Ishikawa (cell line): ENCODE measurements around the gene AUTS2.

Source experiments
- CEBPB ChIP-seq: IDR thresholded peaks from 2 replicates; pipeline ENCODE4 v1.6.1; 2012
- CREB1 ChIP-seq: IDR thresholded peaks from 2 replicates; pipeline ENCODE4 v1.6.1; 2012; ENCODE audit warnings: low read depth
- EGR1 ChIP-seq: IDR thresholded peaks from 2 replicates; pipeline ENCODE4 v1.6.1; 2012
- EP300 ChIP-seq: IDR thresholded peaks from 2 replicates; pipeline ENCODE4 v1.6.1; 2012; ENCODE audit warnings: borderline replicate concordance
- FOXM1 ChIP-seq: IDR thresholded peaks from 2 replicates; pipeline ENCODE4 v1.6.1; 2012; ENCODE audit warnings: low read depth, borderline replicate concordance
- NFIC ChIP-seq: IDR thresholded peaks from 2 replicates; pipeline ENCODE4 v1.6.1; 2012
- RAD21 ChIP-seq: IDR thresholded peaks from 2 replicates; pipeline ENCODE4 v1.6.1; 2012; ENCODE audit warnings: low read depth
- TAF1 ChIP-seq: IDR thresholded peaks from 2 replicates; pipeline ENCODE4 v1.6.1; 2012; ENCODE audit warnings: low read depth, mild to moderate bottlenecking
- TCF12 ChIP-seq: IDR thresholded peaks from 2 replicates; pipeline ENCODE4 v1.6.1; 2012; ENCODE audit warnings: low read depth
- TEAD4 ChIP-seq: IDR thresholded peaks from 2 replicates; pipeline ENCODE4 v1.6.1; 2012
- YY1 ChIP-seq: IDR thresholded peaks from 2 replicates; pipeline ENCODE4 v1.6.1; 2012; ENCODE audit warnings: low read depth
- ZBTB7A ChIP-seq: IDR thresholded peaks from 2 replicates; pipeline ENCODE4 v1.6.1; 2012; ENCODE audit warnings: low read depth
- TF ChIP-seq, protein P1 (sequence below): IDR thresholded peaks from 2 replicates; pipeline ENCODE4 v1.6.1; 2012
- TF ChIP-seq, protein P2 (sequence below): IDR thresholded peaks from 2 replicates; pipeline ENCODE4 v1.6.1; 2012; ENCODE audit warnings: low read depth, mild to moderate bottlenecking
- TF ChIP-seq, protein P3 (sequence below): IDR thresholded peaks from 2 replicates; pipeline ENCODE4 v1.6.1; 2012

The AUTS2 gene

DNA sequence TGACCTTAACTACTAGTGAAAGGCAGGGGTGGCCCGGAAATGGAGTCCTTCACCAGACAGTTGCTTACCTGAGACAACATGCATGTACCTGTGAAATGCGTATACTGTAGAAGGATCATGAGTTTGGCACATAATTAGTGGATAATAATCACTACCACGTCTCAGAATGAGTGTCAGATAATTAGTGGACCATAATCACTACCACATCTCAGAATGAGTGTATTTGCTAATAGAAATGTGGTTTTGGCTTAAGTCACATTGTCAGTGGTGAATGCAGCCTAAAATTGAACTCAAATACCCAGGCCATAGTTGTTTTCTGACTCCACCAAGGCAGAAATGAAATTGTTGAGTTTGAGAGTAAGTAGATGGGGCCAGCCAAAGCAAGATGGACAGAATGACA lies 1065.4 kb downstream of the AUTS2 start:
- TF ChIP-seq EGR1 (no peak), TEAD4 (no peak), TCF12 (no peak), EP300 (no peak), CEBPB (no peak), NFIC (no peak), CREB1 (no peak), FOXM1 (no peak), RAD21 (no peak)
- TF ChIP-seq, protein P1, sequence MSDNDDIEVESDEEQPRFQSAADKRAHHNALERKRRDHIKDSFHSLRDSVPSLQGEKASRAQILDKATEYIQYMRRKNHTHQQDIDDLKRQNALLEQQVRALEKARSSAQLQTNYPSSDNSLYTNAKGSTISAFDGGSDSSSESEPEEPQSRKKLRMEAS, result no peak

DNA sequence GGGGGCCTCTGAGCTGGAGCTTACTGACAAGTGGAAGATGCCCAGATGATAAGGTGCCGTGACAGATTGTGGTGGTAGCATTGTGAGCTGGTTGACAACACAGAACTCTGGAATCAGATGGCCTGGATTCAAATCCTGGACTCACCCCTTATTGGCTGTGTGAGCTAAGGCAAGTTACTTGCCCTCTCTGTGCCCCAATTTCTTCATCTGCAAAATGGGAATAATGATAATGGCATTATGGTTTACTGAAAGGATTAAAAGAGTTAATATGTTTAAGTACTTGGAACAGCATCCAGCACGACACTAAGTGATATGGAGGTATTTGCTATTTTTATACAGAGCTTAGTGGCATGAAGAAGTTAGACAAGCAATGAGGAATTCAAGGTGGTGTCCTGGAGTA lies 1067.7 kb downstream of the AUTS2 start:
- TF ChIP-seq TCF12, result no peak
- TF ChIP-seq, protein P2, sequence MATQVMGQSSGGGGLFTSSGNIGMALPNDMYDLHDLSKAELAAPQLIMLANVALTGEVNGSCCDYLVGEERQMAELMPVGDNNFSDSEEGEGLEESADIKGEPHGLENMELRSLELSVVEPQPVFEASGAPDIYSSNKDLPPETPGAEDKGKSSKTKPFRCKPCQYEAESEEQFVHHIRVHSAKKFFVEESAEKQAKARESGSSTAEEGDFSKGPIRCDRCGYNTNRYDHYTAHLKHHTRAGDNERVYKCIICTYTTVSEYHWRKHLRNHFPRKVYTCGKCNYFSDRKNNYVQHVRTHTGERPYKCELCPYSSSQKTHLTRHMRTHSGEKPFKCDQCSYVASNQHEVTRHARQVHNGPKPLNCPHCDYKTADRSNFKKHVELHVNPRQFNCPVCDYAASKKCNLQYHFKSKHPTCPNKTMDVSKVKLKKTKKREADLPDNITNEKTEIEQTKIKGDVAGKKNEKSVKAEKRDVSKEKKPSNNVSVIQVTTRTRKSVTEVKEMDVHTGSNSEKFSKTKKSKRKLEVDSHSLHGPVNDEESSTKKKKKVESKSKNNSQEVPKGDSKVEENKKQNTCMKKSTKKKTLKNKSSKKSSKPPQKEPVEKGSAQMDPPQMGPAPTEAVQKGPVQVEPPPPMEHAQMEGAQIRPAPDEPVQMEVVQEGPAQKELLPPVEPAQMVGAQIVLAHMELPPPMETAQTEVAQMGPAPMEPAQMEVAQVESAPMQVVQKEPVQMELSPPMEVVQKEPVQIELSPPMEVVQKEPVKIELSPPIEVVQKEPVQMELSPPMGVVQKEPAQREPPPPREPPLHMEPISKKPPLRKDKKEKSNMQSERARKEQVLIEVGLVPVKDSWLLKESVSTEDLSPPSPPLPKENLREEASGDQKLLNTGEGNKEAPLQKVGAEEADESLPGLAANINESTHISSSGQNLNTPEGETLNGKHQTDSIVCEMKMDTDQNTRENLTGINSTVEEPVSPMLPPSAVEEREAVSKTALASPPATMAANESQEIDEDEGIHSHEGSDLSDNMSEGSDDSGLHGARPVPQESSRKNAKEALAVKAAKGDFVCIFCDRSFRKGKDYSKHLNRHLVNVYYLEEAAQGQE, result no peak
- no peak for TF ChIP-seq EGR1
- TF ChIP-seq EP300, result no peak
- TF ChIP-seq CREB1, result no peak
- TF ChIP-seq NFIC, result no peak
- no peak for TF ChIP-seq CEBPB
- no peak for TF ChIP-seq FOXM1
- TF ChIP-seq, protein P1, result no peak
- no peak for TF ChIP-seq TEAD4
- TF ChIP-seq YY1, result no peak
- TF ChIP-seq ZBTB7A, result no peak
- TF ChIP-seq TAF1, result no peak

DNA sequence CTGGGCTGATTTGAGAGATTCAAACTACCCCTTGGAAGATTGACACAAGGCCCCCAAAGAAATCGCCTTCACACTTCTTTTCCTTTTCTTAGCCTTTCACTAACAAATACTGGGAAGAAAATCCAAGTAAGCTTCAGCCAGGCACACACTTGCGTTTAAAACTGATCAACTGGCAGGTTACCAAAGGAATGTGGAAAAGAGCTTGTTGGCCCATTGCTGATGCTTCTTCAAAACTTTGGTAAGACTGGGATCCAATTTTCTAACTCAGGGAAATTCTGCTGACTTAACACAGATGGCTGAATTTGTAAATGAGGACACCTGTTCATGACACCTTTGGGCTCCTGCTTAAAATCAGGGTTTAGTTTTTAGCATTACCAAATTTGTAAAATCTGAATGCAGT lies 1069.1 kb downstream of the AUTS2 start:
- no peak for TF ChIP-seq TCF12

DNA sequence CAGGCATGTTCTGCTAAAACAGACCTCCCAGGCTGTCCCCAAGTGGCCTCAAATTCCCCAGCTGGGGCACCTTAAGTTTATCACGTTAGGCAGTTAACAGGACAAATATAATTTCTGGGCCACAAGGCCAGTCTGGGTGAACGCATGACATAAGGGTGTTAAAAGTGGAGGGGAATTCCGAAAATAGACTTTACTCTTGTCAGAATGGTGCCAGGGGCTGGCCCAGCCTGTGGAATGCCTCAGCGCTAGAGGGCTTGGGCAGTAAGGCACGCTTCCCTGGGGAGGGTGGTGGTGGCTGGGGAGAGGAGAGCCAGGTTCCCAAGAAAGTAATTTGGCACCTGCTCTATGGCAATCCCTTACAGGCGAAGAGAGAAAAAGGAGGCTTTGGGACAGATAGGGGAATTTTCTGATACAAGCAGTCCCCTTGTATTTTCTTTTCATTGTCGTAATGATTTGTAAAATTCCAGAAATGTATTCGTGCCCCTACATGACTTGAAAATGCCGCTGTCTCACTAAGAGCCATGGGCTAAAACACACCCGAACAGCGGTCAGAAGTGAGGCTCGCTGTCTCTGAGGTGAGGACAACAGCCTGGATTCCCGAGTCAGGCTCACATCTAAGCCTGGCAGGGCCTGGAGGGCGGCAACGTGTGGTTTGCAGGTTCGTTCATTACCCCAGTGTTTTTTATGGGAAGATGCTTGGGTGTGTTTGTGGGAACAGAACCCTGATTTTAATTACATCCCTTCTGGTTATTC lies 1070.5 kb downstream of the AUTS2 start:
- TF ChIP-seq TEAD4, result no peak
- TF ChIP-seq TAF1, result no peak
- TF ChIP-seq EGR1, result no peak
- TF ChIP-seq FOXM1, result no peak
- TF ChIP-seq ZBTB7A, result no peak
- TF ChIP-seq CEBPB, result no peak
- TF ChIP-seq, protein P3, sequence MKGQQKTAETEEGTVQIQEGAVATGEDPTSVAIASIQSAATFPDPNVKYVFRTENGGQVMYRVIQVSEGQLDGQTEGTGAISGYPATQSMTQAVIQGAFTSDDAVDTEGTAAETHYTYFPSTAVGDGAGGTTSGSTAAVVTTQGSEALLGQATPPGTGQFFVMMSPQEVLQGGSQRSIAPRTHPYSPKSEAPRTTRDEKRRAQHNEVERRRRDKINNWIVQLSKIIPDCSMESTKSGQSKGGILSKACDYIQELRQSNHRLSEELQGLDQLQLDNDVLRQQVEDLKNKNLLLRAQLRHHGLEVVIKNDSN, result no peak
- TF ChIP-seq, protein P2, result no peak
- TF ChIP-seq CREB1, result no peak
- no peak for TF ChIP-seq EP300
- no peak for TF ChIP-seq NFIC
- TF ChIP-seq TCF12, result no peak
- no peak for TF ChIP-seq YY1
- TF ChIP-seq RAD21, result no peak
- TF ChIP-seq, protein P1, result no peak

DNA sequence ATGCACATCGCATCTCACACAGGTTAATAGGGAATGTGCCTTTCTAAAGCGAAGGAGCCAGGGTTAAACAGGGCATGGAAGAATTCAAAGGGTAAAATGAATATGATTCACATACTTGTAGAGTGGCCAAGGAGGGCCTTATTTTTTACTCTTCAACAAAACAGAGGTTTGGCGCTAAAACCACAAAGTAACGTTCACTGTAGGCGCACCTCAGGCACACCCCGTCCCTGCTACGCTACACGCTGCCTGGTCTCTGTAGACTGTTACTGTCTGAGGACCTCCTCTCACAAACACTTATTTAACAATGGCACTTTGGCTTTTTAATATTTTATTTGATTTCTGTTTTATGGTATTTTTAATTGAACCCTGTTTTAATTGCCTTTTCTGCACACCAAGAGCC lies 1071.6 kb downstream of the AUTS2 start:
- TF ChIP-seq TEAD4, result no peak
- TF ChIP-seq FOXM1, result no peak
- no peak for TF ChIP-seq ZBTB7A
- no peak for TF ChIP-seq YY1
- TF ChIP-seq, protein P1, result no peak
- TF ChIP-seq, protein P3, result no peak
- TF ChIP-seq CREB1, result no peak
- no peak for TF ChIP-seq NFIC
- TF ChIP-seq, protein P2, result no peak
- no peak for TF ChIP-seq EGR1
- no peak for TF ChIP-seq TCF12
- no peak for TF ChIP-seq RAD21
- no peak for TF ChIP-seq TAF1
- TF ChIP-seq EP300, result no peak
- TF ChIP-seq CEBPB, result no peak
